Type B pancreatic cell (in vitro differentiated cells): ENCODE measurements around the gene ARSK. TPM values are rescaled to one million over a fixed set of nuclear protein-coding genes. Genes with fewer than 3 reads are reported as not detected.

Experiments
- DNase-seq: peaks from one replicate; pipeline ENCODE4 v3.0.0; 2021; ENCODE audit warnings: mixed read lengths; ENCODE audit not compliant: unreplicated experiment; ENCODE audit errors: extremely low spot score
- H3K27ac Mint-ChIP-seq: 2 replicates; pipeline ENCODE4 v1.8.0; 2021; ENCODE audit warnings: mild to moderate bottlenecking, mixed read lengths
- H3K27me3 Mint-ChIP-seq: 2 replicates; pipeline ENCODE4 v1.8.0; 2021; ENCODE audit warnings: mixed read lengths
- H3K36me3 Mint-ChIP-seq: 2 replicates; pipeline ENCODE4 v1.8.0; 2021; ENCODE audit warnings: mixed read lengths
- H3K4me1 Mint-ChIP-seq: one replicate; pipeline ENCODE4 v1.8.0; 2021; ENCODE audit warnings: mixed read lengths; ENCODE audit not compliant: unreplicated experiment
- H3K4me3 Mint-ChIP-seq: 2 replicates; pipeline ENCODE4 v1.8.0; 2021; ENCODE audit warnings: mild to moderate bottlenecking, mixed read lengths
- H3K9me3 Mint-ChIP-seq: 2 replicates; pipeline ENCODE4 v1.8.0; 2021; ENCODE audit warnings: mixed read lengths
- CTCF ChIP-seq: fragments of 200-600 bp; sonication (generic); conservative IDR thresholded peaks from 2 replicates; pipeline ENCODE4 v1.5.0; 2021; ENCODE audit warnings: antibody characterized with exemption, mild to moderate bottlenecking
- total RNA-seq: library from RNA; stranded (reverse); gene quantifications from 2 replicates; pipeline ENCODE4 v1.2.1, GENCODE V29; 2021; ENCODE audit warnings: low replicate concordance

The ARSK gene
- total RNA-seq, 1 donor from 2014 or later, result 9.1 TPM

GRCh38 chr5:95563367-95563766 lies 8.5 kb downstream of the ARSK start:
- no peak for DNase-seq
- Mint-ChIP-seq H3K9me3 (no peaks in the 10 kb centered on the region), H3K27me3 (no peaks in the 10 kb centered on the region), H3K4me3 (no peak overlapping the region), H3K36me3 (peaks cover 3% of the 10 kb centered on the region), H3K27ac (no peak overlapping the region), H3K4me1 (no peaks in the 10 kb centered on the region)
- no peak for TF ChIP-seq CTCF

- no peak for DNase-seq
- Mint-ChIP-seq H3K27me3 (no peaks in the 10 kb centered on the region), H3K27ac (no peak overlapping the region), H3K4me1 (no peaks in the 10 kb centered on the region), H3K4me3 (no peak overlapping the region), H3K9me3 (no peaks in the 10 kb centered on the region), H3K36me3 (peaks cover 5% of the 10 kb centered on the region)
- TF ChIP-seq CTCF, result no peak
Observed at GRCh38 chr5:95564450-95564849, 9.5 kb downstream of the ARSK start.

DNA sequence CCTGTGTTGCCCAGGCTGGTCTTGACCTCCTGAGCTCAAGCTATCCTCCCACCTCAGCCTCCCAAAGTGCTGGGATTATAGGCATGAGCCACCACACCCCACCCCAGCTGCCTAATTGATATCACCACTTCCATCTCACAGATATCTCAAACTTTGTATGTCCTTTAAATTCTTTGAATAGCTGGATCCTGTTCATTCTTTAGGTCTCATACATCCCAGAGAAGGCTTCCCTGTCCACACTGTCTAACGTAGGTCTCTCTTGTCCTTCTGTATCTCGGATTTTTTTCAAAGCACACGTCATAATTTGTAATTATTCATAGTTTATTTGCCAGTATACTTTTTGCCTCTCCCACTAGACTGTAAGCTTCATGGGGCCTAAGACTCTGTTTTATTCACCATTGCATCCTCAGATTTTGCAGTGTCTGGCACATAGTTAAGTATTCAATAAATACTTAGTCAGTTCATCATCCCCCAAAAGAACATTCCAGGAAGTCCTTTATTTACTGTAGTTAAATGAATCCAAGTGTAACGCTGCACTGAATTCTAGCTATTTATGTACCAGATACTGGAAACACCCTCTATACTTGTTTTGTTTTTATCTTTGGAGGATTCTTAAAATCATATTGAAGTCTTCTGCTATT lies 10.5 kb downstream of the ARSK start:
- H3K4me1 Mint-ChIP-seq, result no peaks in the 10 kb centered on the region
- H3K27ac Mint-ChIP-seq, result no peak overlapping the region
- H3K36me3 Mint-ChIP-seq, result peaks cover 8% of the 10 kb centered on the region
- DNase-seq, result no peak
- no peak for TF ChIP-seq CTCF
- no peak overlapping the region for H3K4me3 Mint-ChIP-seq
- no peaks in the 10 kb centered on the region for H3K27me3 Mint-ChIP-seq
- no peaks in the 10 kb centered on the region for H3K9me3 Mint-ChIP-seq

DNA sequence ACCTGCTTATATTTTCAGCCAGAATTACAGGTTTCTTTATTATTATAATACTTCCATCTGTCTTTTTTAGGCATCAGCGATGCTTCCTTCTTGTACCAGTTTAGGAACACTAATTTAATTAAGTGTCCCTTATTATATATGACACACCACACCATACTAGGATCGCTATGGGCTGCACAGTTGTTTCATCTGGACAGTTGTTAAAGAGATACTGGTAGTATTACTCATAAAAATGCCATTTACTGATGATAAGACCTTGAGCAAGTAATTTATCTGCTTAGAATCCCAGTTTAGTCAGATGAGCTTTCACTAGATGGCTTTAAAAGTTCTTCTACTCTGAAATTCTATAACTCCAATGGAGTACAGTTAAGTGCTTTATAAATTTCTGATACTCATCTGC lies 17.1 kb downstream of the ARSK start:
- no peak for DNase-seq
- no peaks in the 10 kb centered on the region for H3K27me3 Mint-ChIP-seq
- no peak overlapping the region for H3K27ac Mint-ChIP-seq
- peaks cover 4% of the 10 kb centered on the region for H3K9me3 Mint-ChIP-seq
- no peaks in the 10 kb centered on the region for H3K4me1 Mint-ChIP-seq
- TF ChIP-seq CTCF, result no peak
- H3K4me3 Mint-ChIP-seq, result no peak overlapping the region
- peaks cover 13% of the 10 kb centered on the region for H3K36me3 Mint-ChIP-seq

DNA sequence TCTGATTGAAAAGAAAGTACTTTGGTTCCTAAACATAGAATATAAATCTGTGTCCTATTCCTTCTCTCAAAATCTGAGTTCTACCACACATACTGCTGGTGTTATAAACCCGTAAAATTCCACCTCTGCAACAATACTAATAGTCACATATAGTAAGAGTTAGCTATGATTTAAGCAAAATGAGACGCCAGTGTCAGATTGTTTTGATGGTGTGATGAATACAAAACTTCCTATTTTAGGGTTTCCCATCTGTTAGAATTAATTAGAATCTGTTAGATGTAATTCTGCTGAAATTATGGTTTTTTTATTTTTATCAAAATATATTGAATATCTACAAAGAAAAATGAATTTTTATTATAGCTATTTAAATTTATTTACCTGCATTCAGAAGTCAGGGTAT lies 26.7 kb downstream of the ARSK start:
- no peak for DNase-seq
- H3K27me3 Mint-ChIP-seq, result no peaks in the 10 kb centered on the region
- TF ChIP-seq CTCF, result no peak
- H3K4me1 Mint-ChIP-seq, result no peaks in the 10 kb centered on the region
- no peaks in the 10 kb centered on the region for H3K9me3 Mint-ChIP-seq
- H3K4me3 Mint-ChIP-seq, result no peak overlapping the region
- H3K36me3 Mint-ChIP-seq, result peaks cover 7% of the 10 kb centered on the region
- H3K27ac Mint-ChIP-seq, result no peak overlapping the region

DNA sequence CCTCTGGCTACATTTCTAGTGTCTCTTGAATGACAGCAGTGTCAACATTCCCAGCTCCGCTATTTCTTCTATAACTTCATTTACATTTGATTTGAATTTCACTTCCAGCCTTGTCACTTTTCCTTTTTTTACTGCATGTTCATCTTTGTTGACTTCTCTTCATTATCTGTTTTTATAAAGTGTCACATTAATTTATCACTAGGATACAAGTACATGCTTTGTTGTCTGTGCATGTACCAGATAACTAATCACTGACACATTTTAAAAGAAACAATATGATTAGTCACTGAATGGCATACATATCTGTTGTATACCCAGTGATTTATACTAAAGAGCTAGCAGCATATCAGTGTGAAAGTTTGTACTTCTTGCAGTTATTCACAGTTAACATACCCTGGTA lies 29.1 kb downstream of the ARSK start:
- no peak for TF ChIP-seq CTCF

More for the DNA sequence above, 29.1 kb downstream of the ARSK start:
- no peak for DNase-seq
- no peaks in the 10 kb centered on the region for H3K4me1 Mint-ChIP-seq
- H3K36me3 Mint-ChIP-seq, result peaks cover 10% of the 10 kb centered on the region
- no peak overlapping the region for H3K27ac Mint-ChIP-seq
- H3K9me3 Mint-ChIP-seq, result no peaks in the 10 kb centered on the region
- H3K27me3 Mint-ChIP-seq, result no peaks in the 10 kb centered on the region
- H3K4me3 Mint-ChIP-seq, result no peak overlapping the region
